ENCODE measurements around the gene CEBPG.

The CEBPG gene

DNA sequence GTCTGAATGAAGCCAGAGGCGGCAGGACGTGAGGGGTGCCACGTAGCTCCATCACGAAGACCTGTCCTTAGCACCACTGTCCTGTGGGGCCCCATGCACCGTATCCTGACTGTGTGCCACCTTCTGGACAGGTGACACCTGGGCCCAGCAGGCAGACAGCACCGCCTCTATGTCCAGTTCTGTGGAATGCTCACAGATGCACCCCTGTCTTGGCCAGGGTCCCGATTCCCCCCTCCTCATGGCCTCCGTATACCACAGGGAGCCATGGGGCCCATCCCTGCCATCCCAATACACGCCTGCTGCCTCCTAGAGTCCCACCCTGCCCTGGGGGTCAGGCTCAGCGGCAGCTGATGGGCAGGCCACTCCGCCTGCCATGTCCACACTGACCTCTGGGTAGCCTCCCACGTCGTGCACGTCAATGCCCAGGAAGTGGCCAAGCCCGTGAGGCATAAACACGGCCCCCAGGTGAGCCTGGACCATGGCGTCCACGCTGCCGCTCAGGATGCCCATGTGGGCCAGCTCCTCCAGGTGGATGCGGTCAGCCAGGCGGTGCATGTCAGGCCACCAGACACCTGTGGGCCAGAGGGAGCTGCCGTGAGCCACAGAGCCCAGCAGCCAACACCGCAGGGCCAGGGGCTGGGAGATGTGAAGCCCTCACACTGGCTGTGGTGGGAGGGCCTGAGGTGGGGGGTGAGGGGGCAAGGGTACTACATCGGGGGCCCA, 17.6 kb downstream of the CEBPG start:
- peaks cover 4% of the 10 kb centered on the region; the same call in 1 of the 2 replicates for H3K36me3 ChIP-seq (ENCODE audit: control insufficient read depth, insufficient read depth, low read length)
- TF ChIP-seq, protein P1, sequence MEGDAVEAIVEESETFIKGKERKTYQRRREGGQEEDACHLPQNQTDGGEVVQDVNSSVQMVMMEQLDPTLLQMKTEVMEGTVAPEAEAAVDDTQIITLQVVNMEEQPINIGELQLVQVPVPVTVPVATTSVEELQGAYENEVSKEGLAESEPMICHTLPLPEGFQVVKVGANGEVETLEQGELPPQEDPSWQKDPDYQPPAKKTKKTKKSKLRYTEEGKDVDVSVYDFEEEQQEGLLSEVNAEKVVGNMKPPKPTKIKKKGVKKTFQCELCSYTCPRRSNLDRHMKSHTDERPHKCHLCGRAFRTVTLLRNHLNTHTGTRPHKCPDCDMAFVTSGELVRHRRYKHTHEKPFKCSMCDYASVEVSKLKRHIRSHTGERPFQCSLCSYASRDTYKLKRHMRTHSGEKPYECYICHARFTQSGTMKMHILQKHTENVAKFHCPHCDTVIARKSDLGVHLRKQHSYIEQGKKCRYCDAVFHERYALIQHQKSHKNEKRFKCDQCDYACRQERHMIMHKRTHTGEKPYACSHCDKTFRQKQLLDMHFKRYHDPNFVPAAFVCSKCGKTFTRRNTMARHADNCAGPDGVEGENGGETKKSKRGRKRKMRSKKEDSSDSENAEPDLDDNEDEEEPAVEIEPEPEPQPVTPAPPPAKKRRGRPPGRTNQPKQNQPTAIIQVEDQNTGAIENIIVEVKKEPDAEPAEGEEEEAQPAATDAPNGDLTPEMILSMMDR (IDR thresholded peaks at IDR 0.05; ENCODE audit: insufficient read depth, low read length, poor library complexity, severe bottlenecking): no peak
- no peaks in the 10 kb centered on the region for H3K27me3 ChIP-seq (replicated peaks; ENCODE audit: control insufficient read depth, insufficient read depth, low read length)
- DNase-seq (ENCODE audit: extremely low read depth, insufficient read length): no peak
- H3K4me3 ChIP-seq (replicated peaks; ENCODE audit: low read depth, low read length): no peak overlapping the region

DNA sequence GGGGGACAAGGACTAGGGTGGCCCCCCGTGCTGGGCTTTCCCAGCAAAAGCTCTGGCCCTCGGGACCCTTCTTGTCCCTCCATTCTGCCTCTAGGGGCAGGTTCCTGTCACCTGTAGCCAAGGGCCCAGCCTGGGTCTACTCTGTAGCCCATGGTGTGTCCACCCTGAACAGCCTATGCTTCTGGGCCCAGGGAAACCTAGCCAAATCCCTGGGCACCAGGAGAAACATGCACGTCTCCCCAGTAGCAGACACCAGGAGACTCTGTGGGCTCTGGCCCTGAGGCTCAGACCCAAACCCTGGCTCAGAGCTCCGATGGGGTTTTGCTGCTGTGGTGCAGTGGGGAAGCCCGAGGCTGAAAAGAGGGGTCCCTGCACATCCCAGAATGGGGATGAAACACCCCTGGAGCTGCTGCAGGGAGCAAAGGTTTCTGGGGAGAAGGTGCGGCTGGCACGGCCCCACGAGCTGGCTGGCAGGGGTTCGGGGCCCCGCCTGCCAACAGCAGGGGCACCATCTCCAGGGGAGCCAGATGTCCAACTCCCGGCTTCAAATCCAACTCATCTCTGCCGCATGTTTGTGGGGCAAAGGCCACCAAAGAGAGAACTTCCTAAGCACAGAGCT, 18.2 kb downstream of the CEBPG start:
- no peak for DNase-seq (ENCODE audit: extremely low read depth, insufficient read length)
- TF ChIP-seq, protein P1 (IDR thresholded peaks at IDR 0.05; ENCODE audit: insufficient read depth, low read length, poor library complexity, severe bottlenecking): no peak
- Histone ChIP-seq H3K4me3 (replicated peaks; ENCODE audit: low read depth, low read length) (no peak overlapping the region), H3K36me3 (ENCODE audit: control insufficient read depth, insufficient read depth, low read length) (peaks cover 4% of the 10 kb centered on the region; the same call in 1 of the 2 replicates), H3K27me3 (replicated peaks; ENCODE audit: control insufficient read depth, insufficient read depth, low read length) (no peaks in the 10 kb centered on the region)

DNA sequence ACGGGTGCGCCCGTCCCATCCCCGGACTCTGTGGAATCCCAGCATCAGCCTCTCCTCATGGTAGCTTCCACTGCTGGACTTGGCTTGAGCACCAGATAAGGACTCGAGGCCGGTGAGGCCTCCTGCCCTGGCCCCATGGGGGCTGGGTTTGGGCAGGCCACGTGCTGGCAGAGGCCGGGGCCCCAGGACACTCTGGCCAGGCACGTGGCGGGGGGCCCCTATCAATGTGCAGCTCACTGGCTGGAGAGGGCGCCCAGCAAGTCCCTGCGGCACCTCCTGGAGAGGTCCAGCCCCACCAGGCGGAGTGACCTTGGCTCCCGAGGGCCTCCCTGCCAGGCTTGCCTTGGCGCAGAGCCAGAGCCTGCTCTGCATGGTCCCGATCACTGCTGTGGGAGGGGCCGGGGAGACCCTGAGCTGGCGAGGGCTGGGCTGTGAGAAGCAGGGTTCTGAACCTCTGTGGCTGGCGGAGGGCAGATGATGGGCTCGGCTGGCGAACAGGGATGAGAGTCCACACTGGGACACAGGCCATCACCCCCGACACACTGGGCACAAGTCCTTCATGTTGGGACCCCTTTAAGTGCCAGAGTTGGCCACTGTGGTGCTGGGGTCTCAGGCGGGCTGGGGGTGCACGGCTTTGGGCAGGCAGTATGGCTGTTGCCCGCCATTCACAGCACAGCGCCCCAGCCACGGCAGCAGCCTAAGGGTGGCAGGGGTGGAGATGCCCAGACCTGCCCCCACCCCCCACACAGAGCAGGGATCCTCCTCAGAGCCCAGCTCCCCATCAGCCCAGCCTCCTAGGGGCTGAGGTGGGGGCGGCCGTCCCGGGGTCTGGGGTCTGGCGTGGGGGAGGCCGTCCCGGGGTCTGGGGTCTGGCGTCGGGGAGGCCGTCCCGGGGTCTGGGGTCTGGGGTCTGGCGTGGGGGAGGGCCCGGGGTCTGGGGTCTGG, 19.1 kb downstream of the CEBPG start:
- TF ChIP-seq, protein P1 (IDR thresholded peaks at IDR 0.05; ENCODE audit: insufficient read depth, low read length, poor library complexity, severe bottlenecking): no peak
- no peak overlapping the region for H3K4me3 ChIP-seq (replicated peaks; ENCODE audit: low read depth, low read length)
- DNase-seq (ENCODE audit: extremely low read depth, insufficient read length): no peak

DNA sequence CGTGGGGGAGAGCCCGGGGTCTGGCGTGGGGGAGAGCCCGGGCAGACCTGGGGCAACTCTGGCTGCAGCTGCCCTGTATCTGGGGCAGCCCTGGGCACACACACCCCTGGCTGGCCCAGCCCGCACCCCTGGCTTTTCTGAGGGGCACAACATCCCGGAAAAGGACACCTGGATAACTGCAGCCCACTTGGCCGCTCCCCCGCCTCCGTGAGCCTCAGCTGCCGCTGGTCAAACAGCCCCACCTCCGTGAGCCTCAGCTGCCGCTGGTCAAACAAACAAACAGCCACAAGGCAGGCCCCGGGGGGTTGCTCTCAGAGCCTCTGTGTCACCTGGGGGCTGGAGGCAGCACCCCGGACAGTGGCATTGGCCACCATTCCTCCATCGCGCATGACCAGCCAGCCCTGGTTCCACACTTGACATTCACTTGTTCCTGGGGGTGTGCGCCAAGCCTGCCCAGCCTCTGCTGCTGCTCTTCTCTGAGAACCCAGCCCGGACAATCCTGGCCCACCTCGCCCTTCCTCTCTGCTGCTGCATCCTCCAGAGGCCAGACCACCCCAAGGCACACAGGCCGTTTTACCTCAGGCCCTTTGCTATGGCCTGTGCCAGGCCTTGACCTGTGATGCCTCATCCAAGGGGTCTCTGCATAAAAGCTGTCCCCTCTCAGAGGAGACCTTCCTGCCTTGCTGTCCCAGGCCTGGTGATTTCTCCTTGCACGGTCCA, 19.9 kb downstream of the CEBPG start:
- DNase-seq (ENCODE audit: extremely low read depth, insufficient read length): no peak
- TF ChIP-seq, protein P1 (IDR thresholded peaks at IDR 0.05; ENCODE audit: insufficient read depth, low read length, poor library complexity, severe bottlenecking): no peak

More for the DNA sequence above, 19.1 kb downstream of the CEBPG start:
- H3K27me3 ChIP-seq (replicated peaks; ENCODE audit: control insufficient read depth, insufficient read depth, low read length): no peaks in the 10 kb centered on the region
- H3K36me3 ChIP-seq (ENCODE audit: control insufficient read depth, insufficient read depth, low read length): no peaks in the 10 kb centered on the region; the same call in 1 of the 2 replicates

DNA sequence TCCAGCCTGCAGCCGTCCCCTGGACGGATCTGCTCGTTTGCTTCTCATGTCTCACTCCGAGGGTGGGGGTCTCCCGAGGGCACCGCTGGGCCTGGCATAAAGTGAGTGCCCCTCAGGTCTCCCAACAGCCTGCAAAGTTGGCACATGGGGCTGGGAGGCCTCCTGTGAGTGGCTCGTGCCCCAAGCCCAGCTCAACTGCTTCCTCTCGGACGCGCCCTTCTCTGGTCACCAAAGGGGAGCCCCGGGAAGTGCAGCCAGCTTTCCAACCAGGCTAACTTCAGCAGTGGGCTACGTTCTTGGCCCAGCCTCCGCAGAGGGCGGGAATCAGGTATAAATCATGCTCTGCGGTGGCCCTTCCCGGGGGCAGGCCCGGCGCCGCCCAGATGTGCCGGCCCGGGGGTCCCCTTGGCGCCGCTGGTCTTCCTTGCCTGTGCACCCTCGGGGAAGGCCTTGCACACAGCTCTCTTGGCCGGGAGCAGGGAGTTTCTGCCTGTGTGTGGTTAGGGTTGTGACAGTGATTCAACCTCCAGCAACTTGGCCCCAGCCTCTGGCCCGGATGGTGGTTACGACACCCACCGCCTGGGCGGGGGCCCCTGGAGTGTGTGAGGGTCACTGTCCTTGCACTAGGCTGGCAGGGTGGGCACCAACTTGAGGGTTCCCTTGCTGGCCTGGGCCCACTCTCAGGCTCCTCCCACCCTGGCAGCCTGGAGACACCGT, 20.7 kb downstream of the CEBPG start:
- DNase-seq (ENCODE audit: extremely low read depth, insufficient read length): no peak
- Histone ChIP-seq H3K36me3 (ENCODE audit: control insufficient read depth, insufficient read depth, low read length) (no peaks in the 10 kb centered on the region), H3K4me3 (replicated peaks; ENCODE audit: low read depth, low read length) (no peak overlapping the region), H3K27me3 (replicated peaks; ENCODE audit: control insufficient read depth, insufficient read depth, low read length) (no peaks in the 10 kb centered on the region)
- TF ChIP-seq, protein P1 (IDR thresholded peaks at IDR 0.05; ENCODE audit: insufficient read depth, low read length, poor library complexity, severe bottlenecking): no peak

More for the DNA sequence above, 19.9 kb downstream of the CEBPG start:
- no peaks in the 10 kb centered on the region for H3K27me3 ChIP-seq (replicated peaks; ENCODE audit: control insufficient read depth, insufficient read depth, low read length)
- H3K36me3 ChIP-seq (ENCODE audit: control insufficient read depth, insufficient read depth, low read length): no peaks in the 10 kb centered on the region
- no peak overlapping the region for H3K4me3 ChIP-seq (replicated peaks; ENCODE audit: low read depth, low read length)

All from GM06990 (cell line).